Progenitor cell of endocrine pancreas (in vitro differentiated cells): ENCODE data around the gene PRAC1. TPM values are rescaled to one million over a fixed set of nuclear protein-coding genes. Genes with fewer than 3 reads are reported as not detected.
A peak's percentile ranks its signal among the peaks of the same experiment; 100 is the strongest.

Source experiments
- DNase-seq: peaks from one replicate; pipeline ENCODE4 v3.0.0; 2021; ENCODE audit warnings: low spot score; ENCODE audit not compliant: unreplicated experiment
- H3K27ac Mint-ChIP-seq: 2 replicates; pipeline ENCODE4 v1.8.0; 2021; ENCODE audit warnings: mild to moderate bottlenecking, moderate library complexity, mixed read lengths
- H3K27me3 Mint-ChIP-seq: 2 replicates; pipeline ENCODE4 v1.8.0; 2021; ENCODE audit warnings: mixed read lengths
- H3K36me3 Mint-ChIP-seq: 2 replicates; pipeline ENCODE4 v1.8.0; 2022; ENCODE audit warnings: mixed read lengths; ENCODE audit not compliant: insufficient read depth
- H3K4me1 Mint-ChIP-seq: 2 replicates; pipeline ENCODE4 v1.8.0; 2021; ENCODE audit warnings: low read depth, mixed read lengths
- H3K4me3 Mint-ChIP-seq: 2 replicates; pipeline ENCODE4 v1.8.0; 2021; ENCODE audit warnings: low read depth, mild to moderate bottlenecking, moderate library complexity, mixed read lengths
- H3K9me3 Mint-ChIP-seq: 2 replicates; pipeline ENCODE4 v1.8.0; 2021; ENCODE audit warnings: low read depth, mixed read lengths
- CTCF ChIP-seq: fragments of 200-600 bp; sonication (generic); IDR thresholded peaks from one replicate; pipeline ENCODE4 v1.5.0; 2021; ENCODE audit warnings: antibody characterized with exemption, mild to moderate bottlenecking; ENCODE audit not compliant: unreplicated experiment
- total RNA-seq: library from RNA; stranded (reverse); gene quantifications from 2 replicates; pipeline ENCODE4 v1.2.1, GENCODE V29; 2021

PRAC1 gene
- total RNA-seq, 1 donor from 2014 or later = not detected

- peaks cover 96% of the 10 kb centered on the region for H3K27me3 Mint-ChIP-seq
- no peak for DNase-seq
- no peak for TF ChIP-seq CTCF
- H3K4me3 Mint-ChIP-seq = no peak overlapping the region
- H3K27ac Mint-ChIP-seq = peak overlapping the region; percentile 56
- H3K9me3 Mint-ChIP-seq = no peaks in the 10 kb centered on the region
- H3K4me1 Mint-ChIP-seq = peaks cover 11% of the 10 kb centered on the region
- H3K36me3 Mint-ChIP-seq = no peaks in the 10 kb centered on the region
Observed at GRCh38 chr17:48746916-48747444, 24.7 kb upstream of the PRAC1 start.

GRCh38 chr17:48745381-48746275 is 23.3 kb upstream of the PRAC1 start:
- no peaks in the 10 kb centered on the region for H3K36me3 Mint-ChIP-seq
- H3K4me1 Mint-ChIP-seq = no peaks in the 10 kb centered on the region
- TF ChIP-seq CTCF = no peak
- H3K9me3 Mint-ChIP-seq = no peaks in the 10 kb centered on the region
- no peak overlapping the region for H3K4me3 Mint-ChIP-seq
- H3K27ac Mint-ChIP-seq = no peak overlapping the region
- peaks cover 97% of the 10 kb centered on the region for H3K27me3 Mint-ChIP-seq
- no peak for DNase-seq

GRCh38 chr17:48740537-48740936 is 18.2 kb upstream of the PRAC1 start:
- DNase-seq = no peak
- Mint-ChIP-seq H3K4me1 (no peaks in the 10 kb centered on the region), H3K27me3 (peaks cover 98% of the 10 kb centered on the region), H3K9me3 (no peaks in the 10 kb centered on the region), H3K27ac (no peak overlapping the region), H3K36me3 (no peaks in the 10 kb centered on the region), H3K4me3 (no peak overlapping the region)
- TF ChIP-seq CTCF = no peak

GRCh38 chr17:48738803-48739526 is 16.6 kb upstream of the PRAC1 start:
- TF ChIP-seq CTCF = no peak
- no peak overlapping the region for H3K4me3 Mint-ChIP-seq
- H3K27ac Mint-ChIP-seq = no peak overlapping the region
- no peaks in the 10 kb centered on the region for H3K36me3 Mint-ChIP-seq
- peaks cover 98% of the 10 kb centered on the region for H3K27me3 Mint-ChIP-seq
- no peaks in the 10 kb centered on the region for H3K9me3 Mint-ChIP-seq
- DNase-seq = no peak
- no peaks in the 10 kb centered on the region for H3K4me1 Mint-ChIP-seq

GRCh38 chr17:48738424-48738802 is 16.1 kb upstream of the PRAC1 start:
- Mint-ChIP-seq H3K27ac (no peak overlapping the region), H3K36me3 (no peaks in the 10 kb centered on the region), H3K27me3 (peaks cover 98% of the 10 kb centered on the region), H3K9me3 (no peaks in the 10 kb centered on the region), H3K4me1 (peaks cover 2% of the 10 kb centered on the region), H3K4me3 (no peak overlapping the region)
- no peak for DNase-seq
- no peak for TF ChIP-seq CTCF
